ENCODE data around the gene OR4F6.
"Not testable (repeated sequence)": the region's sequence is repeated elsewhere in the genome, so short reads cannot be mapped to it uniquely, and the experiment has no call there.

Gene OR4F6

GRCh38 chr15:101803209-101803608, at the start of gene OR4F6:
TSS of gene OR4F6 (plus strand) at chr15:101803509. CDS start at chr15:101805720, 2,211 bp downstream.
- no peak for DNase-seq (ENCODE audit: low read depth in 2 of 2)

GRCh38 chr15:101764669-101765339, 38.5 kb upstream of the OR4F6 start:
- not testable (repeated sequence) for DNase-seq (ENCODE audit: low read depth in 2 of 2)

- not testable (repeated sequence) for DNase-seq (ENCODE audit: low read depth in 2 of 2)
Observed at GRCh38 chr15:101765340-101765671, 38.0 kb upstream of the OR4F6 start.

GRCh38 chr15:101765772-101766456, 37.4 kb upstream of the OR4F6 start:
- no peak for DNase-seq (ENCODE audit: low read depth in 2 of 2)

- DNase-seq (ENCODE audit: low read depth in 2 of 2) = not testable (repeated sequence)
Observed at GRCh38 chr15:101767083-101767640, 36.1 kb upstream of the OR4F6 start.

GRCh38 chr15:101772921-101773320, 30.4 kb upstream of the OR4F6 start:
- DNase-seq (ENCODE audit: low read depth in 2 of 2) = no peak

- DNase-seq (ENCODE audit: low read depth in 2 of 2) = no peak
Observed at GRCh38 chr15:101773496-101774100, 29.7 kb upstream of the OR4F6 start.

- DNase-seq (ENCODE audit: low read depth in 2 of 2) = no peak
Observed at GRCh38 chr15:101775136-101775535, 28.2 kb upstream of the OR4F6 start.

- DNase-seq (ENCODE audit: low read depth in 2 of 2) = not testable (repeated sequence)
Observed at GRCh38 chr15:101778576-101778975, 24.7 kb upstream of the OR4F6 start.

- DNase-seq (ENCODE audit: low read depth in 2 of 2) = not testable (repeated sequence)
Observed at GRCh38 chr15:101780225-101780624, 23.1 kb upstream of the OR4F6 start.

- no peak for DNase-seq (ENCODE audit: low read depth in 2 of 2)
Observed at GRCh38 chr15:101781928-101782327, 21.4 kb upstream of the OR4F6 start.

GRCh38 chr15:101784644-101785043, 18.7 kb upstream of the OR4F6 start:
- no peak for DNase-seq (ENCODE audit: low read depth in 2 of 2)

- DNase-seq (ENCODE audit: low read depth in 2 of 2) = not testable (repeated sequence)
Observed at GRCh38 chr15:101786422-101786821, 16.9 kb upstream of the OR4F6 start.

GRCh38 chr15:101788001-101788400, 15.3 kb upstream of the OR4F6 start:
- not testable (repeated sequence) for DNase-seq (ENCODE audit: low read depth in 2 of 2)

GRCh38 chr15:101788503-101789269, 14.6 kb upstream of the OR4F6 start:
- not testable (repeated sequence) for DNase-seq (ENCODE audit: low read depth in 2 of 2)

GRCh38 chr15:101790748-101791147, 12.6 kb upstream of the OR4F6 start:
- DNase-seq (ENCODE audit: low read depth in 2 of 2) = not testable (repeated sequence)

GRCh38 chr15:101793981-101794380, 9.3 kb upstream of the OR4F6 start:
- not testable (repeated sequence) for DNase-seq (ENCODE audit: low read depth in 2 of 2)

GRCh38 chr15:101795455-101795854, 7.9 kb upstream of the OR4F6 start:
- no peak for DNase-seq (ENCODE audit: low read depth in 2 of 2)

GRCh38 chr15:101799665-101800064, 3.6 kb upstream of the OR4F6 start:
- no peak for DNase-seq (ENCODE audit: low read depth in 2 of 2)

- DNase-seq (ENCODE audit: low read depth in 2 of 2) = no peak
Observed at GRCh38 chr15:101801048-101801447, 2.3 kb upstream of the OR4F6 start.

GRCh38 chr15:101803676-101804075, 367 bp downstream of the OR4F6 start:
- DNase-seq (ENCODE audit: low read depth in 2 of 2) = no peak

- no peak for DNase-seq (ENCODE audit: low read depth in 2 of 2)
Observed at GRCh38 chr15:101804375-101804774, 1.1 kb downstream of the OR4F6 start.
